Fibroblast of villous mesenchyme (primary cell): Measurements from ENCODE around the gene CACNA1G. TPM values are rescaled to one million over a fixed set of nuclear protein-coding genes. Genes with fewer than 3 reads are reported as not detected.

ENCODE experiments used
- DNase-seq: peaks from one replicate; pipeline ENCODE4 v3.0.0-alpha.2; 2010; ENCODE audit warnings: low read depth
- H3K4me3 ChIP-seq: 2 replicates; pipeline ENCODE4 v1.5.1; 2011; ENCODE audit warnings: low read depth, mild to moderate bottlenecking, low read length
- total RNA-seq: library from RNA; depleted of rRNA; stranded (reverse); fragments of >200 nt; gene quantifications from 2 replicates; pipeline ENCODE4 v1.2.3, GENCODE V29; 2012
- TF ChIP-seq, protein P1 (sequence below): IDR thresholded peaks from 2 replicates; pipeline ENCODE4 v1.5.1; 2012; ENCODE audit warnings: low read depth, mild to moderate bottlenecking, low read length; ENCODE audit not compliant: insufficient read depth

The CACNA1G gene
- total RNA-seq, 1 donor, result 0.43 TPM

DNA sequence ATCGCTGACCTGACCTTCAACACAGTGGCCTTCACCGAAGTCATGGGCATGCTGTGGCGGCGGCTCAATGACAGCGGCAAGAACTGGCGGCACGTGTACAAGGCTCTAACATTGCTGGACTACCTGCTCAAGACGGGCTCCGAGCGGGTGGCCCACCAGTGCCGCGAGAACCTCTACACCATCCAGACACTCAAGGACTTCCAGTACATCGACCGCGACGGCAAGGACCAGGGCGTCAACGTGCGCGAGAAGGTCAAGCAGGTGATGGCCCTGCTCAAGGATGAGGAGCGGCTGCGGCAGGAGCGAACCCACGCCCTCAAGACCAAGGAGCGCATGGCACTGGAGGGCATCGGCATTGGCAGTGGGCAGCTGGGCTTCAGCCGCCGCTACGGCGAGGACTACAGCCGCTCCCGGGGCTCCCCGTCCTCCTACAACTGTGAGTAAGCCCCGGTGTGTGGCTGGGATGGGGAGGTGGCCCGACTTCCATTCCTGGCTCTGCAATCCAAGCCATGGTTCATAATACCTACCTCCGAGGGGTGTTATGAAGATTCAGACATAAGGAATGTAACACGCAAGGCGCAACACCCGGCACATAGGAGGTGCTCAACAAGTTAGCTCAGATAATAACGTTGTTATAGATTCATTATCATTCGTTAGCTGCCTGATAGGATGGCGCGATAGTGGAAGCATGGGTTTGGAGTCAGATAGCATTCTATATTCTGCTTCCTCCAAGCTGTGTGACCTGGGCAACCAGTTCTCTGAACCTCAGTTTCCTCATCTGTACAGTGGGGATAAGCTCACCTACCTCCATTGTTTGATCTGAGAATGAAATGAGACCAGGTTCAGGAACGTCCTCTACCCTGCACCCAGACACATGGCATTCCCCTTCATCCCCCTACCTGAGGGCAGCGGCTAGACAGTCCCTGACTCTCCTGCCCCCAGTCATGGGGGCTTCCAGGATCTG is 23.6 kb upstream of the CACNA1G start:
- no peak for DNase-seq
- TF ChIP-seq, protein P1, sequence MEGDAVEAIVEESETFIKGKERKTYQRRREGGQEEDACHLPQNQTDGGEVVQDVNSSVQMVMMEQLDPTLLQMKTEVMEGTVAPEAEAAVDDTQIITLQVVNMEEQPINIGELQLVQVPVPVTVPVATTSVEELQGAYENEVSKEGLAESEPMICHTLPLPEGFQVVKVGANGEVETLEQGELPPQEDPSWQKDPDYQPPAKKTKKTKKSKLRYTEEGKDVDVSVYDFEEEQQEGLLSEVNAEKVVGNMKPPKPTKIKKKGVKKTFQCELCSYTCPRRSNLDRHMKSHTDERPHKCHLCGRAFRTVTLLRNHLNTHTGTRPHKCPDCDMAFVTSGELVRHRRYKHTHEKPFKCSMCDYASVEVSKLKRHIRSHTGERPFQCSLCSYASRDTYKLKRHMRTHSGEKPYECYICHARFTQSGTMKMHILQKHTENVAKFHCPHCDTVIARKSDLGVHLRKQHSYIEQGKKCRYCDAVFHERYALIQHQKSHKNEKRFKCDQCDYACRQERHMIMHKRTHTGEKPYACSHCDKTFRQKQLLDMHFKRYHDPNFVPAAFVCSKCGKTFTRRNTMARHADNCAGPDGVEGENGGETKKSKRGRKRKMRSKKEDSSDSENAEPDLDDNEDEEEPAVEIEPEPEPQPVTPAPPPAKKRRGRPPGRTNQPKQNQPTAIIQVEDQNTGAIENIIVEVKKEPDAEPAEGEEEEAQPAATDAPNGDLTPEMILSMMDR, result no peak
- H3K4me3 ChIP-seq, result no peak overlapping the region

DNA sequence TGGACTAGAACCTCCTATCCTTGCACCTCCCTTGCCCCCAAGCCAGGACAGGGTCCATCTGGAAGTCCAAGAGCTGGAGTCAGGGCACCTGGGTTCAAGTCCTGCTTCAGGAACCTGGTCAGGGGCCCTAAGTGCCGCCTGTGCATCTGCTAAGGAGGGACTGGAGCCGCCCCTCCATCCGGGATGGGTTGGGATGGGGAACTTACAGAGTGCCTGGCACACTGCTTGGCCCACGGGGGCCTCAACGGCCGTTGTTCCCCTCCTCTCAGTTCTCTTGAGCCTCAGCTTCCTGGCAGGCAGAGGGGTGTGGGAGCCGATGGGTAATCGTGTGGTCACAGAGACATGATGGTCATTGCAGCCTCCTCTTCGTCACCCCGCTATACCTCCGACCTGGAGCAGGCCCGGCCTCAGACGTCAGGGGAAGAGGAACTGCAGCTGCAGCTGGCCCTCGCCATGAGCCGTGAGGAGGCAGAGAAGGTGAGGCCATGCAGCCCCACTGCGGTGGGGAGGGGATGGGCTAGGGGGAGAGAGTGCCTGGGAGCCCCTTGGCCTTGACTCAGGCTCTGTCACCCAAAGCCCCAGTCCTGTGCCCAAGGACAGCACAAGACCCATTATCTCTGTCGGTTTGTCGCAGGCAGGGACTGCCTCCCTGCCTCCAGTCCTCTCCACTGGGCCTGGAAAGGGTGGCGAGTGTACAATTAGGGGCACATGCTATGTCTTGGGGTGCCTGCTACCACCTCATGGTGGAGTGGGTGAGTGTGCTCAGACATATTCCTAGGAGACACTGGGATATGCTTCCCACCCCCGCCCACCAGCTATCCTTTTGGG is 22.6 kb upstream of the CACNA1G start:
- no peak for DNase-seq
- H3K4me3 ChIP-seq, result no peak overlapping the region

DNA sequence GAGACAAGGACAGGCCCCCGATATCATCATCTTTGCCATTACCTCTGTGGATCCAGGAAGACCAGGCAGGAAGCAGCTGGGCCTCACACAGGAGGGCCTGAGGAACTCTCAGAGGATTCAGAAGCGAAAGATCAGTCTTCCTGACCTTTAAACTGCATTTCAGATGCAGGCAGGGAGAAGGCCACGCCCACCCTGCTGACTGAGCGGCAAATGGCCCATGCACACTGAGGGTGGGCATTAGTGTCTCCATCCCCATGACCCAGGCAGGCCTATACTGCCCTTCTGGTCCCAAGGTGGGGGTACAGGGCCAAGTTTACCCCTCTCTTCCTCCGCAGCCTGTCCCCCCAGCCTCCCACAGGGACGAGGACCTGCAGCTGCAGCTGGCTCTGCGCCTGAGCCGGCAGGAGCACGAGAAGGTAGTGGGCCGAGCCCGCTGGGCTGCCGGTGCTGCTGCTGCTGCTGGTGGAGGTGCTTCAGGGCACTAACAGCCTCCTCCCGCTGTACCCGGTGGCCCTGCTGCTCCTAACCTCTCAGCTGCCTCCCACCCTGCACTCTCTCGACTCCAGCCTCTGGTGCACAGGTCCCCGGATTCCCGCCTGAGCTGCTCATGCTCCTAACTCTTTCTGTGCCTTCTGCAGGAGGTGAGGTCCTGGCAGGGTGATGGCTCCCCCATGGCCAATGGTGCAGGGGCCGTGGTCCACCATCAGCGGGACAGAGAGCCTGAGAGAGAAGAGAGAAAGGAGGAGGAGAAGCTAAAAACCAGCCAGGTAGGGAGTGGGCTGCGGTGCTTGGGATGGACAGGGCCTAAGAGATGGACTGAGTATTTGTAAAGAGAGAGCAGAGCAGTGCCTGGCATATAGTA is 21.7 kb upstream of the CACNA1G start:
- H3K4me3 ChIP-seq, result no peak overlapping the region
- TF ChIP-seq, protein P1, result no peak
- no peak for DNase-seq

More for the DNA sequence above, 22.6 kb upstream of the CACNA1G start:
- TF ChIP-seq, protein P1, result no peak

DNA sequence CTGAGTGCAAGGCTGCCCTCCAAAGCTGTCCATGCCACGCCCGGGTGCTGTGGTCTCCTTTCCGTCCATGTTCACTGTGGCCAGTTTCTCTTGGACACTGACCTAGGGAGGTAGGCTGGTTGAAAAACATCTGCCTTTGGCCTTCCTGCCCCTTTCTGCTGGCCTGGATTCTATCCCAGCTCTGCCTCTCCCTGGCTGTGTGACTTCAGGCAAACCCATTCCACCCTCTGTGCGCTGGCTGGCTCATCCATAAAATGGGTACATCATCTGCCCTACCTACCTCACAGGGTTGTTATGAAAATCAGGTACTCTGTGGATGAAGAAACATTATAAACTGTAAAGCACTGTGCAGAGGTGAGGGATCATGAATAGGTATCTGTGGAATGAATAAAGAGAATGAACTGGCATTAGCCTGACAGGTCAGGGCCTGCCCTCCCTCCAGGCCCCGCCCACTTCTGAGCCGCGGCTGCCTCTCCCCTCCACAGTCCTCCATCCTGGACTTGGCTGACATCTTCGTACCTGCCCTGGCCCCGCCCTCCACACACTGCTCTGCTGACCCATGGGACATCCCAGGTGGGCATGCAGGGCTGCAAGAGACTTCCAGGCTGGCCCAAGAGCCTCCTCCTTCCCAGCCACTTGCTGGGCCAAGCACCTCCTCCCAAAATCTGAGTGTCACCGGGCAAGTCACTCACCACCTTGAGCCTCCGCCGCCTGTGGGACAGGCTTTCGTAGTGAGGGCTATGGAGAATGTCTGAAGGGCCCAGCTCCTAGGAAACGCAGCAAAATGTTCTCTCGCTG is 20.6 kb upstream of the CACNA1G start:
- no peak overlapping the region for H3K4me3 ChIP-seq
- TF ChIP-seq, protein P1, result no peak
- DNase-seq, result no peak

DNA sequence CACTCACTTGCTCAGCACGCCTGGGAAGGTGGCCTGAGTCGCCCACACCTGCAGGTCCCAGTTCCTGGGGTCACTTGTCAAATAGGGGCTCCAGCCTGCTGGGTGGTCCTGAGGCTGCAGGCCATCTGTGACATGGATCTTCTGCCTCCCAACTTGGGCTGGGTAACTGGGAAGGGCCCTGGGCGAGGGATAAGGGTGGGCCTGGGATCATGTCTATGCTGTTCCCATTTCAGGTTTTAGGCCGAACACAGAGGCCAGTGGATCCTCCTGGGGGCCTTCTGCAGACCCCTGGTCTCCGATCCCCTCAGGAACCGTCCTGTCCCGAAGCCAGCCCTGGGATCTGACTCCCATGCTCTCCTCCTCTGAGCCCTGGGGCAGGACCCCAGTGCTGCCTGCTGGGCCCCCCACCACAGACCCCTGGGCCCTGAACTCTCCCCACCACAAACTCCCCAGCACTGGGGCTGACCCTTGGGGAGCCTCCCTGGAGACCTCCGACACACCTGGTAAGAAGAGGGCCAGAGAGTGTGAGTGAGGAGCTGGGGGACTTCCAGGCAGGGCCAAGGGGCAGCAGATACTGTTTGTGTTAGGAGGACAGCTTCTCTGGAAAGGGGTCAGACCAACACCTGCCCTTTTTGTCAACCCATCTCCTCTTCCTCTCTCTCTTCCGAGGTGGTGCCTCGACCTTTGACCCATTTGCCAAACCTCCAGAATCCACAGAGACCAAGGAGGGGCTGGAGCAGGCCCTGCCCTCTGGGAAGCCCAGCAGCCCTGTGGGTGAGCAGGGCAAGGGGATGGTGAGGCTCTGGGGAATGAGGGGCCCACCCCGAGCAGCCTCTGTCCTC is 19.7 kb upstream of the CACNA1G start:
- no peak for DNase-seq
- H3K4me3 ChIP-seq, result no peak overlapping the region
- TF ChIP-seq, protein P1, result no peak
